ENCODE measurements around the gene SEPTIN10.

GRCh38 chr2:109637749-109638570, 24.2 kb upstream of the SEPTIN10 start:
- TF ChIP-seq CTCF (IDR thresholded peaks at IDR 0.05), result no peak
- TF ChIP-seq EZH2 (IDR thresholded peaks at IDR 0.05; ENCODE audit: borderline replicate concordance, insufficient read depth, low read depth, low read length, poor library complexity, severe bottlenecking), result no peak
